HG03103 (cell line): ENCODE results near the gene MTUS2.
"Not testable (repeated sequence)": the region's sequence is repeated elsewhere in the genome, so short reads cannot be mapped to it uniquely, and the experiment has no call there.

Experiments
- ATAC-seq: cut with Tn5 transposase; IDR thresholded peaks from one replicate; pipeline ENCODE4 v1.9.1; 2021; ENCODE audit warnings: low read depth; ENCODE audit not compliant: unreplicated experiment

Gene MTUS2

GRCh38 chr13:29369060-29369743 lies 549.1 kb downstream of the MTUS2 start:
- no peak for ATAC-seq

DNA sequence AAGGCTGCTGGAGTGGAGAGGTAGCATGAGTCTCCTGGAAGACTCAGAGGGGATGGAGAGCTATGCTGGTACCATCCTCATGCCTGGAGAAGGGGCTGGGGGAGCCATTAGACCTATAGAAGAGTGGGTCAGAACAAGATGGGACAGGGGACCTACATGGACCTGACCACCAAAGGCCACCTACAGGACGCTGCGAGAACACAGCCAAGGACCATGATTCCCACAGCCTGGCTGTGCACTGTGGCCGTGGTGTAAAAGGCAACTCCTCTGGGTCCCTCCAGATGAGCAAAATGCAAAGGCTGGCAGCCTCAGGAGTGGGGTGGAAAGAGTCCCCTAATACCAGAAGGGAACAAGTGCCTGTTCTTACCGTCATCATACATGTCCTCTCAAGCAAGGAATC lies 559.1 kb downstream of the MTUS2 start:
- no peak for ATAC-seq

DNA sequence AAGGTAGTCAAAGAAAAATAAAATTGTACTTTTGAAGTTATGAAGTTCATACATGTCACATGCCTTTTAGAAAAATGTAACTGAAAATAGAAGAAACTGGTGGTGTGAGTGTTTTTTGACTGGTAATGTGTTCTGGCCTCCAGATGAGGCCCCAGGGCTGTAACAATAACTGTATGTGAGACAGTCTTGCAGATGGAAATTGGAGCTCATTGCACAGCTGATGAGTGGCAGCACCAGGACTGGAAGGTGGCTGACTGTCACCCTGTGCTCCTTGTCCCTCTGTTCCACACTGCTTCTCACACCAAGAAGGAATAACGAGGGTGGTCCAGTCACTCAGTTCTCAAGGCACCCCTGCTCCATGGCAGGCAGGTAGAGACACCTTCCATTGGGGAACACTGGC lies 559.7 kb downstream of the MTUS2 start:
- no peak for ATAC-seq

DNA sequence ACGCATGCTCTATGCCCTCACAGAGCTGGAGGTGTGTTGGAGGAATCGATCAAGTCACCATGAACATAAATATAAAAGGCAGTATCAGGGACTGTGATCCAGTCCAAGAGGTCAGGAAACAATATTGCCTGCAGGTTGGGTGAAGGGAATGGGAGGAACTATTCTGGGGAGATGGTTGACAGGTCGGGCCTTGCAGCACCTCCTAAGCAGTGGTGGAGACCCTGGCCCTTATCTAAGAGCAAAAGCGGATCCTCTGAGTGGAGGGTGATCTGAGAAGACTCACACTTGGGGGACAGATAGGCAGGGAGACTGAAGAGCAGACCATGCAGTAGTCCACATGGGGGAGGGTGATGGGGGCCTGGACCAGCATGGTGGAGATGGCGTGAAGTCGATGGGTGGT lies 561.9 kb downstream of the MTUS2 start:
- no peak for ATAC-seq

GRCh38 chr13:29383476-29383875 lies 563.3 kb downstream of the MTUS2 start:
- no peak for ATAC-seq

- no peak for ATAC-seq
Measured at GRCh38 chr13:29384466-29384865, 564.3 kb downstream of the MTUS2 start.

GRCh38 chr13:29384871-29385270 lies 564.7 kb downstream of the MTUS2 start:
- no peak for ATAC-seq

DNA sequence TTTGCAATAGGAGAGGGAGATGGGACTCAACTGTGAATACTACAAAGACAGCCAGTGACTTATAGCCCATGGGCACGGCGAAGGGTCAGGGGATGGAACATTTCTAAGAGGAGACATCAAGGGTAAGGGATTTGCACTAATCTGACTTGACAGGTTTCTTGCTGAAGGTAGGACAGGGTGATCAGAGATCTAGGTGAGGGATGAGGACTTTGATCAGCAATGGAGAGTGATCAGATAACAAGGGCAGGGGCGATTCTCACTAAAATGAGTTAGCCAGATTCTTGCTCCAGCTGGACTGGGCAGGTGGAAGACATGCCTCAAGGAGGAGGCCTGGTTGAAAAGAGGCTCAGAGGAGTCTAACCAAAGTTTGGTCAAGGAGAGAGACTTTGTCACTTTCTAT lies 566.1 kb downstream of the MTUS2 start:
- ATAC-seq, result no peak

- not testable (repeated sequence) for ATAC-seq
Measured at GRCh38 chr13:29390598-29390997, 570.5 kb downstream of the MTUS2 start.

- ATAC-seq, result no peak
Measured at GRCh38 chr13:29396446-29396845, 576.3 kb downstream of the MTUS2 start.

- ATAC-seq, result no peak
Measured at GRCh38 chr13:29397265-29397664, 577.1 kb downstream of the MTUS2 start.

DNA sequence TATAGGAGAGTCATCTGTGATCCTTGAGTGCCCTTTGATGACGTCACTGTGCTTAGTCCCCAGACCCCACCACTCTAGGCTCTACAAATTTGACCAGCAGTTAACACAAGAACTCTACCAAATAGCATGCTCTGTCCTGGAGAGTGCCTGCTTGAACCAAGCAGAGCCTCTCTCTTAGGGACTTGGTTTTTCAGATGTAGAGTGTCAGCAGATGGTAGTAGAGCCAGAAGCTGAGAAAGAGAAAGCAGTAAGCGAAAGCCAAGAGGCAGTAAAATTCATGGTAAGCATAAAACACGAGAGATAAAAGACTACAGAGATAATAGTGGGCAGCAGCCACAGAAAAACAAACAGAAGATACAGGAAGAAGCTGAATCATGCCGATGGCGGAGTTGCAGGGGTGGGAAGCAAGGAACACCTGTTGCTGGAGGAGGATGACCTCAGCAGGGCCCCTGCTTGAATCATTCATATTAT lies 582.1 kb downstream of the MTUS2 start:
- no peak for ATAC-seq

DNA sequence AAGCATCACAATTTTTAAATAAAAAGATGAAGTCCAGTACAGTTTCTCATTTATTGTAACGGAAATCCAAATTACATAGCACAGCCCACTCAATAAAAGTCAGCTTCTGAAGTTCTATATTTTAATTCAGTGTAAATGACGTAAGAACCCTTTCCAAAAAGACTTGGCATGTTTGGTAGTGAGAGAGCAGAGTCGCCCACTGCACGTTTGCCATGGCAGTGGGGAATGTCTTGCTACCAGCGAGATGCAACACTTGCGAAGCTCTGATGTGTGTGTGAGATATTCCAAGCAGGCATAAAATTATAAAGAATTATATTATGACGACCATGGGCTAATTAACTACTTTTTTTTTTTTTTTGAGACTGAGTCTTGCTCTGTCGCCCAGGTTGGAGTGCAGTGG lies 585.3 kb downstream of the MTUS2 start:
- ATAC-seq, result no peak

DNA sequence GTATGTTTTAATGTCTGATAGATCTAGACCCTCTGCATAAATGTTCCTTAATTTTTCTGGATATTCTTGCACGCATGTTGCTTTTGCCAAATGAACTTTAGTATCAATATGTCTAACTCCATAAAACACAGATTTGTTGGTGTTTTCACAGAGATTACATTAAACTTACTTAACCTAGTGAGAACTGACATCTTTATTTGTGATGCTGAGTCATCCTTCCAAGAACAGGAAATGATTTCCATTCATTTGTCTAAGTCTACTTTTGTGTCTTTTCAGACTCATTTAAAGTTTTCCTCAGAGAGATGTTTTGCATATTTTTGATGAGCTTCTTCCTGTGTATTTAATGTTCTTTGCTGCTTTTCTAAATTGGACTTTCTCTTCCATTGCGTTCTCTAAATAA lies 591.3 kb downstream of the MTUS2 start:
- no peak for ATAC-seq

DNA sequence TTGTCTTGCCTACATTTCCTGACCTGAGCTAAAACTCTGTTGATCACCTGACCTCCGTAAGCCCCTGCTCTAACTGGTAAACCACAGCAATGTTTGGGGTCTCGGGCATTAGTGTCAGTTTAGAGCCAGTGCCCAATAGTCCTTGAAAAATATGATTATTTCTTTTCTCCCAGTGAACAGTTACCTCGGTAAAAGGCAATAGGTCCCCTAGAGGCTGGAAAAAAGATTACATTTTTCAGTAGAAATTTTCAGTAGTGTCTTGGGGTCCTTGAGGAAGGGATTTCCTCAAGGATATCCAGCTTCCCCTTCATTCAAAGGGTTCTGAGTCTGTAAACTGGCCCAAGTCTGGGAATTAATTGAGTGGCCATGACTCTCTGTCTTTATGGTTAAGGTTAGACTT lies 597.9 kb downstream of the MTUS2 start:
- ATAC-seq, result no peak

DNA sequence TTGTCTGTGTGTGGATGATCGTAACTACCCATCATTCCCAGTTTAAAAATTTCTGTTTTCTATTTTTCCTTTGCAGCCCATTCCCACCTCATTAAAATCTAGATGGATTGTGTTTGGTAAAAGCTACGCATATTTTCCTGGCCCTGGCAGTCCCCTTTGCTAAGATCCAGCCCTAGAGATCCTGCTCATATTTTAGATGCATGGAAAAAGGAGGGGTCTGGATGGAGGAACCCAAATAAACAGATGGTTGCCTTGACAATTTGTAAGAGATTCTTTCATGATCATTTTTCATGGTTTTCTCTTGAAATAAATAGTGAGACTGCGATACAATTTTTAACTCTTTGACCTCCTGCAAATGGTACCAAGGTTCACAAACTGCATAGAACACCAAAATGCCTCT lies 601.0 kb downstream of the MTUS2 start:
- ATAC-seq, result no peak

DNA sequence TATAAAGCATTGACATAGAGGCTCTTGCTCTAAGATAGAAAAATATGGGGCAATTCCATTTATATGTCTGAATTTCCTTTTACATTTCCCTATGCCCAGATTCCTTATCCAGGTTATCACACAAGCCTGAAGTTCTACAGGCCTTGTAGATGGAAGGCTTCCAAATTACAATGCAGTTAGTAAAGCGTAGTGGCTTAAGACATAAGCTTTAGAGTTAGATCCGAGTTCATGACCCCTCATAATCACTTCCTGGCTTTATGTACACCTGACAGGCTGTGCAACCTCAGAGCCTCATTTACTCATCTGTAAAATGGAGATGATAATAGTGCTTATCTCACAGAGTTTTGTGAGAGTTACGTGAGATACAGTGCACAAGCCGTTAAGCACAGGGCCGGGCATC lies 601.9 kb downstream of the MTUS2 start:
- ATAC-seq, result no peak

DNA sequence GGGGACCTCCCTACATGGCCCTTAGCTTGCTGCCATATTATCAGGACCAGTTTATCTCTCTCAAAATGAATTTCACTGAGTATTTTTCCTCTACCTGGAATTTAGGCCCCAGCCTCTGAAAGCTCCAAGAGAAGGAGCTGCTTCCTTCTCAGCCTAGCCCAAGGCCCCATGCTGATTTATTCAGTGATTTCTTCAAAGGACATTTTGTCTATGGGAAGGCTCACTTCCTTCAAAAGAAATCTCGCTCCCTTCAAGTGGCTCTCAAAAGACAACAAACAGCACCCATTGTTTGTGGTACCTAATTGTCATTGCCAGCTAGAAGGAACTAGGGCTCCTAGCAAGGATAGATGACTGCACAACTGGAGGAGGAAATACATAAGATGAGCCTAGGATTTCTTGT lies 602.9 kb downstream of the MTUS2 start:
- no peak for ATAC-seq

DNA sequence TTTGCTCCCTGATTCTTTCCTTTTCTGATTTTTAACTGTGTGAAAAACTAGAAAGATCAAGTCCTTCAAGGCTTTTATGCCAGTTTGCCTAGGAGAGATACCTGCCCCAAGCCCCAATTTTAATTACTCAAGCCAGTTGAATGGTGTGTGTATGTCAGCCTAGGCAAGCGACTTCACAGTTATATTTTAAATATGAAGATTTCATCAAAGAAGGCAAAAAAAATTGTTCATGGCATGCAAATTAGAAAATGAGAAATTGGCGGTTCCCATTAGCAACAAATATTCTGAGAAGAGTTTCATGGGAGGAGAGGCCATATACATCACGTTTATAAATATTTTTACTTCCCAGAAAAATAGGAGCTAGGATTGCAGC lies 607.8 kb downstream of the MTUS2 start:
- no peak for ATAC-seq

DNA sequence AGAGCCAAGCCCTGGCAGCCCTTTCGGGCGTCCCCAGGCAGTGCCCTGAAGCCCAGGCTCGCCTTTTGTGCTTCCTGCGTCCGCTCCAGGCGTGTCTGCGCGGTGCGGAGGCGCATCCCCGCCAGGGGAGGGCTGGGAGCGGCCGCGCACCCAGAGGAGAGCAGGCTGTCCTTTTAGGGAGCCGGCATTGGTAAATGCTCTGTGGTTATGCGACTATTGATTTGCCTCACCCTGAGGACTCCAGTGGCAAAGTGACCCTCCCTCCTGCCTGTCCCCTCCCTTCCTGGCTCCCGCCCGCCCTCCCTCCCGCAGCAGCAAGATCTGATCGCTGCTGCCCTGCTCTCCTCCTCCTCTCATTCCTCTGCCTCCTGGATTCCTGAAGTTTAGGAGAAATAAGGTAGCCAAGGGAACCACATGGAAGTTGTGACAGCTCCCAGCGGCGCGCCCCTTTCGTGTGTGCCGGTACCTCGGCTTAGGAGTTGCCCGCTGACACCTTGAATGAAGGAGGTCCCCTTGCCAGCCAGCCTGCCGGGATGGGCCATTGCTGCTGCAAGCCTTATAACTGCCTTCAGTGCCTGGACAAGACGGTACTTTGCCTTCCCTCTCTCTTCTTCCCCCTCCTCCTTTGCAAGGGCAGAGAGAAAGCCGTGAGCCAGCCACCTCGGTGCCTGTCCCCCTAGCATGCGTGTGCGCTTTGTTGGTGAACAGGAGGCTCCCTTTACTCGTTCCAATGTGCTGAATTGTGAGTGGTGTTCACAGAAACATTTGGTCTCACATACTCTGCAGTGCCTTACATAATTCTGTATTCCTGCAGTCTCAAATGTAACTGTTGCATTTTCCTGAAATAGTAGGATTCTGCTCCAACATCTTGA lies 608.4 kb downstream of the MTUS2 start:
- no peak for ATAC-seq

- ATAC-seq, result no peak
Measured at GRCh38 chr13:29429286-29429900, 609.3 kb downstream of the MTUS2 start.
